HepG2 (cell line): ENCODE results near the gene DTNA. TPM values are rescaled to one million over a fixed set of nuclear protein-coding genes. Genes with fewer than 3 reads are reported as not detected.

Experiments used
- ATAC-seq: fragments of 200-7000 bp; cut with Tn5 transposase; 3 replicates; pipeline ENCODE4 v1.9.1; 2020; ENCODE audit warnings: mild to moderate bottlenecking, moderate library complexity
- BruUV-seq: library from RNA; stranded (reverse); fragments of 400-500 nt; replicated peaks from 2 replicates; lab custom pipeline; 2021; lab: Mats Ljungman, UMichigan
- CTCF ChIA-PET: fragments of 300-600 bp; formaldehyde crosslinking; extraction: SDS; loops from one replicate; lab custom pipeline; 2021; ENCODE audit warnings: low total read pairs, inconsistent platforms, low intra/inter-chr PET ratio; lab: Yijun Ruan, JAX
- POLR2A ChIA-PET: fragments of 350-600 bp; sonication (Branson Sonifier 250); formaldehyde crosslinking; loops from one replicate; lab custom pipeline; 2020; ENCODE audit warnings: antibody characterized with exemption, inconsistent platforms; lab: Yijun Ruan, JAX
- DNase-seq: peaks from one replicate; pipeline ENCODE4 v3.0.0-alpha.2; 2015; ENCODE audit warnings: low spot score
- FAIRE-seq: peaks from 3 replicates; lab custom pipeline; 2011; peaks lifted over from hg19 to GRCh38; lab: Jason Lieb, UNC
- H2AFZ ChIP-seq: one replicate; pipeline ENCODE4 v1.6.1; 2011; ENCODE audit warnings: low read length, inconsistent platforms
- H3K27ac ChIP-seq: fragments of 300-600 bp; 3 replicates; pipeline ENCODE4 v1.8.0; 2011; ENCODE audit warnings: mixed run types, mild to moderate bottlenecking, mixed read lengths, low read length, inconsistent platforms; ENCODE audit not compliant: insufficient read depth; ENCODE audit errors: extremely low read length
- H3K27me3 ChIP-seq, 2 experiments: fragments of 200-600 bp in 1 of 2; 2 replicates in 1 of 2; 3 replicates in 1 of 2; pipeline versions ENCODE4 v1.6.0 to v1.8.0; 2011; ENCODE audit warnings: low read length in 2 of 2, mild to moderate bottlenecking in 2 of 2, moderate library complexity in 2 of 2, inconsistent platforms in 1 of 2; ENCODE audit not compliant: insufficient read depth in 2 of 2, control insufficient read depth in 1 of 2
- H3K36me3 ChIP-seq, 2 experiments: fragments of 200-600 bp in 1 of 2; replicated peaks in 1 of 2; 2 replicates in 1 of 2; 3 replicates in 1 of 2; pipeline versions ENCODE4 v1.5.1 to v1.8.0; 2011; ENCODE audit warnings: low read length in 2 of 2, inconsistent platforms in 1 of 2; ENCODE audit not compliant: insufficient read depth in 2 of 2, control insufficient read depth in 1 of 2
- H3K4me1 ChIP-seq: 2 replicates; pipeline ENCODE4 v1.5.1; 2012; ENCODE audit warnings: low read length, inconsistent platforms; ENCODE audit not compliant: insufficient read depth
- H3K4me2 ChIP-seq: 2 replicates; pipeline ENCODE4 v1.6.0; 2011; ENCODE audit warnings: low read depth, low read length, inconsistent platforms
- H3K4me3 ChIP-seq, 3 experiments: fragments of 200-600 bp in 1 of 3; sonication (generic), shearing (Covaris generic) in 1 of 3; replicated peaks in 1 of 3; 2 replicates each; pipeline ENCODE4 v1.5.1; 2011 to 2016; ENCODE audit warnings: low read length in 3 of 3, inconsistent platforms in 2 of 3, low read depth in 2 of 3, mild to moderate bottlenecking in 2 of 3, control low read depth in 1 of 3, mixed read lengths in 1 of 3; ENCODE audit not compliant: insufficient read depth in 1 of 3
- H3K79me2 ChIP-seq: one replicate; pipeline ENCODE4 v1.6.1; 2011; ENCODE audit warnings: low read length, inconsistent platforms; ENCODE audit not compliant: insufficient read depth
- H3K9ac ChIP-seq: 2 replicates; pipeline ENCODE4 v1.6.0; 2011; ENCODE audit warnings: mild to moderate bottlenecking, low read depth, low read length, inconsistent platforms; ENCODE audit not compliant: insufficient read depth
- H3K9me3 ChIP-seq: 2 replicates; pipeline ENCODE4 v1.5.1; 2012; ENCODE audit warnings: mild to moderate bottlenecking, low read length
- H4K20me1 ChIP-seq: 2 replicates; pipeline ENCODE4 v1.6.0; 2011; ENCODE audit warnings: inconsistent platforms, mild to moderate bottlenecking, low read length, moderate library complexity; ENCODE audit not compliant: insufficient read depth
- DNMT3B ChIP-seq: conservative IDR thresholded peaks from 2 replicates; pipeline ENCODE4 v1.6.1; 2016; ENCODE audit warnings: missing biosample characterization, control low read depth
- JDP2 ChIP-seq: sonication (generic); formaldehyde crosslinking; IDR thresholded peaks from 2 replicates; pipeline ENCODE4 v1.8.1; 2022; ENCODE audit warnings: missing genetic modification reagents, borderline replicate concordance
- MAZ ChIP-seq, 2 experiments: sonication (generic) in 1 of 2; formaldehyde crosslinking in 1 of 2; IDR thresholded peaks; 2 replicates each; pipeline versions ENCODE4 v1.5.0 to v1.6.1; 2012 to 2020; ENCODE audit warnings: low read depth in 2 of 2, mild to moderate bottlenecking in 2 of 2, borderline replicate concordance in 1 of 2, improper control_type of control experiment in 1 of 2, low read length in 1 of 2, missing genetic modification reagents in 1 of 2, moderate library complexity in 1 of 2
- PHB2 ChIP-seq: fragments of 450-650 bp; IDR thresholded peaks from 2 replicates; pipeline ENCODE4 v1.6.1; 2018; ENCODE audit not compliant: partially characterized antibody
- SP5 ChIP-seq: IDR thresholded peaks from 2 replicates; pipeline ENCODE4 v1.6.1; 2016; ENCODE audit warnings: low read depth, borderline replicate concordance
- ZNF124 ChIP-seq: sonication (generic); formaldehyde crosslinking; IDR thresholded peaks from 2 replicates; pipeline ENCODE4 v1.4.0; 2020; ENCODE audit warnings: missing genetic modification reagents
- ZNF142 ChIP-seq: sonication (generic); formaldehyde crosslinking; IDR thresholded peaks from 2 replicates; pipeline ENCODE4 v1.4.0; 2020; ENCODE audit warnings: missing genetic modification reagents
- ZNF687 ChIP-seq: sonication (generic); formaldehyde crosslinking; IDR thresholded peaks from 2 replicates; pipeline ENCODE4 v1.5.1; 2020; ENCODE audit warnings: mild to moderate bottlenecking, missing genetic modification reagents, moderate library complexity
- ZNF724P ChIP-seq: sonication (generic); formaldehyde crosslinking; IDR thresholded peaks from 2 replicates; pipeline ENCODE4 v1.8.0; 2022; ENCODE audit warnings: missing genetic modification reagents, borderline replicate concordance
- WGBS: methylation state at CpG from one replicate; pipeline ENCODE4 v1.1.6; 2017; ENCODE audit warnings: low lambda C conversion rate; 5-methylcytosine and 5-hydroxymethylcytosine counted together
- in situ Hi-C: cut with HindIII; loops from 2 replicates; pipeline ENCODE4 v1.10.0; 2017; ENCODE audit warnings: low pct_unique_long_range_greater_than_20kb; ENCODE audit not compliant: extremely low pct_ligation_motif_present
- intact Hi-C: fragments of 100-400 bp; cut with micrococcal nuclease; formaldehyde crosslinking; loops from one replicate; pipeline ENCODE4 v1.10.0; 2022; ENCODE audit not compliant: unreplicated experiment
- polyA plus RNA-seq, 8 experiments: library from polyadenylated mRNA; depleted of rRNA in 3 of 8; stranded (reverse) in 7 of 8; unstranded in 1 of 8; fragments of >200 nt; fragmentation: Illumina TruSeq in 4 of 8; extraction: Trizol in 4 of 8; gene quantifications; 2 replicates each; pipeline versions ENCODE4 v1.2.1 to v1.2.3, GENCODE V29; 2011 to 2016; ENCODE audit warnings: low read depth in 4 of 8, missing spikeins in 1 of 8, mixed read lengths in 1 of 8; ENCODE audit not compliant: insufficient read depth in 1 of 8
- total RNA-seq, 5 experiments: library from RNA; depleted of rRNA; stranded (reverse); fragments of >200 nt; fragmentation: Illumina TruSeq; extraction: Trizol; gene quantifications; 2 replicates each; pipeline ENCODE4 v1.2.3, GENCODE V29; 2016; ENCODE audit warnings: low read depth in 1 of 5

DTNA gene
- total and polyA plus RNA-seq, 2 of the 13 experiments (the other 11 are each of a cell fraction or from before 2014, with no cell fraction given) = 8.5 to 29.0 TPM

- no peaks in the 10 kb centered on the region for H3K36me3 ChIP-seq
- no peak overlapping the region for H3K4me3 ChIP-seq
- H3K27ac ChIP-seq = no peak overlapping the region
- no peaks in the 10 kb centered on the region for H3K4me1 ChIP-seq
- H3K9ac ChIP-seq = no peak overlapping the region
- ChIA-PET CTCF (no interaction called here), POLR2A (no interaction called here)
- no peak overlapping the region for H2AFZ ChIP-seq
- no peak overlapping the region for H3K4me2 ChIP-seq
- WGBS = 46% methylated on average over 4 of the region's 5 CpGs
- H3K27me3 ChIP-seq = no peaks in the 10 kb centered on the region; a peak in 1 of 5 replicates
- no peaks in the 10 kb centered on the region for H4K20me1 ChIP-seq
- H3K9me3 ChIP-seq = no peaks in the 10 kb centered on the region
- DNase-seq (peak; percentile 50), ATAC-seq (peak; percentile 42; the same call in 2 of the 3 replicates), FAIRE-seq (no peak)
- TF ChIP-seq SP5 (CRISPR knock-in tag) = no peak
- no peak for TF ChIP-seq ZNF142 (CRISPR knock-in tag)
- no peak for TF ChIP-seq DNMT3B (CRISPR knock-in tag)
- TF ChIP-seq PHB2 = no peak
- TF ChIP-seq JDP2 = no peak
- TF ChIP-seq MAZ (IDR thresholded peaks at IDR 0.05; ENCODE audit: borderline replicate concordance, low read depth, low read length) = no peak
- no peak for TF ChIP-seq MAZ (CRISPR knock-in tag; IDR thresholded peaks at IDR 0.05; ENCODE audit: low read depth)
- no peak for TF ChIP-seq ZNF124
- no peak for TF ChIP-seq ZNF687
- no peak for TF ChIP-seq ZNF724P (CRISPR knock-in tag)
- in situ Hi-C loops = no loop called here
- intact Hi-C loops = no loop called here
- no peaks in the 10 kb centered on the region for H3K79me2 ChIP-seq
- BruUV-seq = no TSS peak
These were observed 16.3 kb downstream of the DTNA start for GRCh38 chr18:34726286-34727004.
